Breast epithelium (tissue), 4 donors: Measurements from ENCODE around the gene SYNGR4. TPM values are rescaled to one million over a fixed set of nuclear protein-coding genes. Genes with fewer than 3 reads are reported as not detected.
"Not testable (repeated sequence)": the region's sequence is repeated elsewhere in the genome, so short reads cannot be mapped to it uniquely, and the experiment has no call there.

ENCODE experiments used
- DNase-seq, 2 donors: peaks; one replicate each; pipeline ENCODE4 v3.0.0-alpha.2; 2019; ENCODE audit warnings: low spot score in 2 of 2
- H3K27ac ChIP-seq, 2 donors: fragments of 200-600 bp; sonication (generic) in 1 of 2; one replicate each; pipeline ENCODE4 v1.5.1; 2016 to 2019; ENCODE audit warnings: mild to moderate bottlenecking in 1 of 2
- H3K27me3 ChIP-seq, 2 donors: fragments of 200-600 bp; sonication (generic) in 1 of 2; one replicate each; pipeline versions ENCODE4 v1.5.1 to v1.6.0; 2017 to 2019; ENCODE audit warnings: control low read depth in 1 of 2, mild to moderate bottlenecking in 1 of 2
- H3K36me3 ChIP-seq: fragments of 200-600 bp; one replicate; pipeline ENCODE4 v1.5.1; 2019
- H3K4me1 ChIP-seq, 2 donors: fragments of 200-600 bp; sonication (generic); one replicate each; pipeline ENCODE4 v1.5.1; 2016 to 2019; ENCODE audit warnings: control low read depth in 1 of 2
- H3K4me3 ChIP-seq, 3 donors: fragments of 200-600 bp; sonication (generic); 1 replicate in 2 of 3; 2 replicates in 1 of 3; pipeline ENCODE4 v1.5.1; 2016 to 2019; ENCODE audit warnings: mild to moderate bottlenecking in 3 of 3, moderate library complexity in 2 of 3
- H3K9me3 ChIP-seq, 2 donors: fragments of 200-600 bp; sonication (generic) in 1 of 2; one replicate each; pipeline ENCODE4 v1.5.1; 2016 to 2019; ENCODE audit warnings: control low read depth in 1 of 2
- CTCF ChIP-seq, 3 donors: fragments of 450-650 bp; IDR thresholded peaks; one replicate each; pipeline ENCODE4 v1.5.1; 2016 to 2017; ENCODE audit warnings: antibody characterized with exemption in 3 of 3, mild to moderate bottlenecking in 3 of 3, moderate library complexity in 3 of 3
- POLR2A ChIP-seq: fragments of 450-650 bp; IDR thresholded peaks from one replicate; pipeline ENCODE4 v1.6.1; 2016; ENCODE audit warnings: antibody characterized with exemption, mild to moderate bottlenecking, moderate library complexity
- POLR2AphosphoS5 ChIP-seq, 3 donors: sonication (generic); formaldehyde crosslinking; IDR thresholded peaks; one replicate each; pipeline ENCODE4 v1.6.1; 2017; ENCODE audit warnings: antibody characterized with exemption in 3 of 3
- intact Hi-C: fragments of 100-400 bp; cut with DNase I; formaldehyde crosslinking; loops from one replicate; pipeline ENCODE4 v1.15.1; 2023; ENCODE audit warnings: low total_unique reads
- total RNA-seq, 3 donors: library from RNA; depleted of rRNA; stranded (reverse); fragments of >200 nt; gene quantifications; one replicate each; pipeline ENCODE4 v1.1.0, GENCODE V29; 2016

Gene SYNGR4
- total RNA-seq, 3 donors from 2014 or later, result not detected

GRCh38 chr19:48391100-48392005 lies 27.2 kb downstream of the SYNGR4 start, which contains the start of gene KDELR1:
TSS of gene KDELR1 (minus strand) at chr19:48391551. CDS start at chr19:48391358, 193 bp downstream.
- no peaks in the 10 kb centered on the region for H3K9me3 ChIP-seq
- peak; percentile 56 to 78 for DNase-seq
- TF ChIP-seq CTCF (IDR thresholded peaks at IDR 0.05) (peak; percentile 63 to 82 (median 74)), POLR2A (peak; percentile 50), POLR2AphosphoS5 (IDR thresholded peaks at IDR 0.05) (peak; percentile 33 to 85 (median 41))
- H3K4me1 ChIP-seq, result peaks cover 0 to 9% of the 10 kb centered on the region in 2 donors
- H3K36me3 ChIP-seq, result no peaks in the 10 kb centered on the region
- peak within 1 kb of the TSS; percentile 76 to 80 (median 78) for H3K4me3 ChIP-seq
- H3K27ac ChIP-seq, result peak within 1 kb of the TSS; percentile 95 to 97
- peaks cover 13 to 25% of the 10 kb centered on the region in 2 donors for H3K27me3 ChIP-seq
- intact Hi-C loops, result loop anchor here (5.0 to 10.0 kb wide), 2 partner anchors 101 to 1213 kb away; no protein-coding TSS in a partner anchor

GRCh38 chr19:48392006-48392344 lies 27.8 kb downstream of the SYNGR4 start:
- intact Hi-C loops, result loop anchor here (5.0 to 10.0 kb wide), 2 partner anchors 100 to 1213 kb away; no protein-coding TSS in a partner anchor
- Histone ChIP-seq H3K4me3 (peak overlapping the region in 1 of 3 donors; percentile 80), H3K27me3 (peaks cover 14 to 31% of the 10 kb centered on the region in 2 donors)
- not testable (repeated sequence) for H3K36me3 ChIP-seq, DNase-seq, H3K27ac ChIP-seq, H3K9me3 ChIP-seq, H3K4me1 ChIP-seq

GRCh38 chr19:48392860-48393558 lies 28.8 kb downstream of the SYNGR4 start:
- TF ChIP-seq POLR2A (no peak), CTCF (IDR thresholded peaks at IDR 0.05) (no peak), POLR2AphosphoS5 (IDR thresholded peaks at IDR 0.05) (no peak)
- Histone ChIP-seq H3K27ac (peak overlapping the region in 1 of 2 donors; percentile 1), H3K4me3 (peak overlapping the region in 2 of 3 donors; percentile 37 to 60), H3K27me3 (peaks cover 14 to 41% of the 10 kb centered on the region in 2 donors), H3K4me1 (peaks cover 0 to 9% of the 10 kb centered on the region in 2 donors), H3K9me3 (no peaks in the 10 kb centered on the region), H3K36me3 (no peaks in the 10 kb centered on the region)
- intact Hi-C loops, result loop anchor here (5.0 to 10.0 kb wide), 2 partner anchors 99 to 1212 kb away; no protein-coding TSS in a partner anchor
- no peak for DNase-seq

- Histone ChIP-seq H3K27ac (peak within 1 kb of the TSS in 1 of 2 donors; percentile 1), H3K4me3 (peak within 1 kb of the TSS in 2 of 3 donors; percentile 37 to 60), H3K27me3 (peaks cover 14 to 41% of the 10 kb centered on the region in 2 donors), H3K4me1 (peaks cover 0 to 9% of the 10 kb centered on the region in 2 donors), H3K36me3 (no peaks in the 10 kb centered on the region), H3K9me3 (no peaks in the 10 kb centered on the region)
- no peak for TF ChIP-seq POLR2AphosphoS5 (IDR thresholded peaks at IDR 0.05)
- no peak for TF ChIP-seq CTCF (IDR thresholded peaks at IDR 0.05)
- TF ChIP-seq POLR2A, result no peak
- no peak for DNase-seq
- intact Hi-C loops, result loop anchor here (5.0 to 10.0 kb wide), 2 partner anchors 99 to 1211 kb away; no protein-coding TSS in a partner anchor
Measured at GRCh38 chr19:48393559-48394330, 29.6 kb downstream of the SYNGR4 start, which contains the start of gene GRIN2D. TSS of gene GRIN2D (plus strand) at chr19:48393668. CDS start at chr19:48398393, 4,725 bp downstream.
